ENCODE results near the gene DLGAP1.
"Not testable (repeated sequence)": the region's sequence is repeated elsewhere in the genome, so short reads cannot be mapped to it uniquely, and the experiment has no call there.

The DLGAP1 gene

GRCh38 chr18:4455113-4455811, at the start of gene DLGAP1:
TSS of gene DLGAP1 (minus strand) at chr18:4455307.
- FAIRE-seq = no peak

- FAIRE-seq = not testable (repeated sequence)
These were observed 39.7 kb upstream of the DLGAP1 start for GRCh38 chr18:4494703-4495284.

DNA sequence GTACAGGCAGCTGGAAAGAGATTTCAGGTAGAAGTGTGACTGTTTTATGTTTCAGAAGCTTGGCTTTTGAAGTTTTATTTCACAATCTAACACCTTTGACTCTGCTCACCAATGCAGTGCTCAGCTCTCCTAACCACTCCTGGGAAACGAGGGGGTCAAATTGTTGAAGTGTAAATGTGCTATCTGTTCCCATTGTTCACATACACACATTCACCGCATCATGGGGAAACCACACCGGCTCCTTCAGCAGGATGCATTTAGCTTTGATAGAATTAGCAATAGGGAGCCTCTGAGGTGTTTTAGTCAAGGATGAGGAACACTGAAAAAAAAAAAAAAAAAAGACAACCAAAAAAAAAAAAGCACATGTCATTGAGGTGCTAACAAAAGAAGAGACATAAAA, 13.4 kb upstream of the DLGAP1 start:
- no peak for FAIRE-seq

- no peak for FAIRE-seq
These were observed 482 bp downstream of the DLGAP1 start for GRCh38 chr18:4454537-4455112.

DNA sequence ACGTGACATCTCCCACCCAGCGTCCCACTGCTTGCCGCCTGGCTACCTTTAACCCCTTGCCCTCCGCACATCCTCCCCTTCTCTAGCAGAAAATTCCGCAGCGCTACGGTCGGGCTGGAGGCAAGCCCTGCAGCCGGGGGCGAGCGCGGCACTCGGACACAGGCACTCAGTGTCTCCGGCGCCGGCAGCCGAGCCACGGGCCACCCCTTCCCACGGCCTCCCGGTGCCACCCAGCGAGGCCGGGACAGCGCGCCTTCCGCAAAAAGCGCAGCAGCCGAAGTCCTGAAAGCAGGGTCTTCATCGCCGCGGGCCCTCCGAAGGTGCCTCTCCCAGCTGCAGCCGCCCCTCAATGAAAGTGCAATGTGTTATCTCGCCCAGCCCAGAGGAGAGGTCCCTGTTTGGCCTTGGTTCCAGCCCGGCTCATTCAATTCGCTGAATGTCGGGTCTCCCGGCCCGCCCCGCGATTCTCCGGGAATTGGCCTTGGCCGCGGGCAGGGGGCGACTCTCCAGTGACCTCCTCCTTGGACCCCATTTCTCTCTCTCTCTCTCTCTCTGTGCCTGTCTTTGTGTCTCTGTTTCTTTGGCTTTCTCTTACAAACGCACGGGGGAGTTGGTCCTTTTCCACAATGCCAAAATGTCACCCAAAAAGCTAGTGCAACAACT, 1.1 kb downstream of the DLGAP1 start:
- FAIRE-seq = no peak

DNA sequence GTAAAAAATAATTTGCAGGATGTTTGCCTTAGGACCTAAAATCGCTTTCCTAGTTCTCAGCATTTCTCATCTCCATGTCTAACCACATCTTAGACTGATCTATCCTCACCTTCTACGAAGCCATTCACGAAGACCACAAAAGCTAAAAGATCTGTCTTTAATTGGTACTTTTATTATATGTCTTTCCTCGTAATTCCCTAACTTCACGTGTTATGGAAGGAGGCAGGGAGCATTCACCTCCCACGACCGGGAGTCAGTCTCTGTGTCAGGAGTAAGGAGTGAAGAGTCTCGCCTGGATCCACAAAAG, 1.6 kb downstream of the DLGAP1 start:
- no peak for FAIRE-seq

GRCh38 chr18:4450065-4450658, 4.9 kb downstream of the DLGAP1 start:
- no peak for FAIRE-seq

DNA sequence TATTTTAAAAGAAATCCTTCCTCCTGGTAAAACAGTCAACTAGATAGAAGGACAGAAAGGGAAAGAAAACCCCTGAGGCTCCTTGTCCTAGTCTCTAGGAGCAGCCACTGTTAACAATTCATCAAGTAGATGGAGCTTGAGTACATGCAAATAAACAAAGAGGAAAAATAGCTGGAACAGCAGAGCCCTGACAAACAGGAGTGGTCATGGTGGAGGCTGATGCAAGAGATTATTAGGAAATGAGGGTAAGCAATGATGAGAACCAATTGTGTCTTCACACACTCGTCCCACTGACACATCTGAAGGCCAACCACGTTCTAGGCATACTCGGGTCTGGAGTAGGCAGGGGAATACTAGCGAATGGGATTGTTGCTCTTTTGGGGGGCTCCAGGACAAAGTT, 9.2 kb downstream of the DLGAP1 start:
- no peak for FAIRE-seq

- no peak for FAIRE-seq
These were observed 10.8 kb downstream of the DLGAP1 start for GRCh38 chr18:4444306-4444705.

DNA sequence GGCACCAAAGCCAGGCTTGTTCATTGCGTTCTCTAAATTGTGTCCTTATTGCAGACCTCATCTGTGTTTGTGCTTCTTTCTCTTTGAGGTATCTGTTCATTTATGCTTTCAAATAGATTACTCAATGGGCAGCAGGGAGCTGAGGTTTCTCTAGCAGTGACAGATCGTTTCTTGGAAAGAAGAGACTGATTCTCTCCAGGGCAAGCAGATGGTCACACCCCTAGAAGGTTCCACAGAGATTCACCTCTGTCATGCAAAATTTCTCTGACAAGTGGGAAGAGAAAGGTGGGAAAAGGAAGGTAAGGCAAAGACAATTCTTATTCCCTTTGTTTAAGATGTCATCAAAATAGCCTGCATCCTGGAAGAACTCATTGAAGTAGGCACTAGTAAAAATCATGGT, 14.0 kb downstream of the DLGAP1 start:
- FAIRE-seq = no peak

DNA sequence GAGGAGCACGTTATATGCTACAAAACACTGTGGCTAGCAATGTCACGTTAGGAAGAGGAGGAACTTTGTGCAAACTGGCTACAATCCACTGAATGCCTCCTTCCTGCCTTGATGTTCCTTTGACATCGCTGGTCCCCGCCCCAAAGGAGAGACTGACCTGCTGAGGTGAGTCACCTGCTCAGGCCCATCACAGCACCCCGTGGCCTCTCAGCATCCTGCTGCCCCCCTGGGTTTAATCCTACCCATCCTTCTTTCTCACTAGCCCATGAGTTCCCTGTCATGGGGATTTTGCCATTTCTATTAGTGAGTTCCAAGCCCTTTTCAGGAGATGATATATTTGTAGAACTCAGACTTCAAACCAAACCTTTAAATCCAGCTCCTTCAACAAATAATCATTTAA, 16.2 kb downstream of the DLGAP1 start:
- FAIRE-seq = no peak

DNA sequence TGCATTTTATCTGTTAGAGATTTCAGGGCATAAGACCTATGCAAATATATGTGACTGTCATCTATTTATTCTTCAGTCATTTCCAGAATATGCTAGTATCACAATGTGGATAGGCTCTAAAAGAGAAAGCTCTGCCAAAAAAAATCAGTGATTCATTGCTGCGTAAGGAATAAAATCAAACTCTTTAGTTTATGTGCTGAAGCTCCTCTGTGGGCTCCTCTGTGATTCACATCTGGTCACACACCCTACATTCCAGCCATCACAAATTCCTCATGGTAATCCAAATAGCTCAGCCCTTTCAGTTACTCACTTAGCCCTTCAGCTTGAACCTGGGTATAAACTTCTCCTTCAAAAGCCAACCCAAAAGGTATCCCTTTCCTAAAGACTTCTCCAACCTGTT, 21.4 kb downstream of the DLGAP1 start:
- FAIRE-seq = no peak

DNA sequence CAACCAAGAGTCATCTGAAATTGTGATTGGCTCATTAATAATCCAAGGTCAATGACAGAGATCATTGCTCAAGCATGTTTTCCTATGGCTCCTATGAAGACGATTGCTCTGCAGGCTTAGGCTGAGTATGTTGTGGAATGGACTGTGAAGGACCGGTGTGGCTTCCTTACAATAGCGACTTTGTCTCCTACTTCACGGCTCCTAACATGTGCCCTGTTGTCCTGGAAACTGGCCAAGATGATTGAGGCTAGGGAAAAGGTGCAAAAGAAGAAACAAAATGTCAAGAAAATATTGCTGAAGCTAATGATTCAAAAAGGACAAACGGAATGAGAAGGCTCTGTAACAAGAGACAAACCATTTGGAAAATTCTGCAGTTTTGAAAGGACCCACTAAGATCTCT, 24.3 kb downstream of the DLGAP1 start:
- FAIRE-seq = no peak

GRCh38 chr18:4417714-4418113, 37.4 kb downstream of the DLGAP1 start:
- no peak for FAIRE-seq

DNA sequence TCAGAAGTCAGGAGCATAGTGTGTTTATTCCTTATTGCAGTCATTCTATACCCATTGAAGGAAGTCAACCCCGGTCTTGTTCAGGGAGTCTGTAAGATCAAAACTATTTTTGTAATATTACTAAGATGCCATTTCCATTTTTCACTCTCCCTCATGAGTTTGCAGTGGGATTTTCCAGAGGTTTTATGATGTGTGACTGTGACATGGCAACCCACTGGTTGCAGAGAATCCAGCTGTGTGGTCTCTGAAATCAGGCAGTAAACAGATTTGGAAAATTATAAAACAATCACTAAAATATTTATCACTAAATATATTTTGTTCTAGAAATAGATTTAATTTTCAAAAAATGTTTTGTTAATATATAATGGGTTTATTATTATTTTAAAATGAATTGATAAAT, 38.1 kb downstream of the DLGAP1 start:
- FAIRE-seq = peak; percentile 78

DNA sequence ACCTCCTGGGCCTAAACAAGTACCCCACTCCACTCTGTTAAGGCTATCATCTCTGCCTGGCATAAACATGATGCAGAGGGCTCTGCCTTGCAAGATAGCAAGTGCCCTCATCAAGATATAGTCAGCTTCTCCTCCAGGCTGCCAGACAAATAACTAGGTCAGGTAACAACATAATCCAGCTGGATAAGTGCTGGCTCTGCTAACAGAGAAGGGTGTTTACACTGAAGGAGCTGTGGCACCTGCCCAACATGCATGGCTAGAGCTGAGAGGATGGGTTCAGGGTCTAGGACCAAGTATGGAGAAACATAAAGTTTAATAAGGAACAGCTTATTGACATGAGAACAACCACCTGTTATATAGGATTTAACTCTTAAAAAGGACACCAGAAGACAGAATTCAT, 42.8 kb downstream of the DLGAP1 start:
- FAIRE-seq = no peak

- no peak for FAIRE-seq
These were observed 48.3 kb downstream of the DLGAP1 start for GRCh38 chr18:4406856-4407255.

GRCh38 chr18:4405965-4406364, 49.1 kb downstream of the DLGAP1 start:
- FAIRE-seq = no peak

DNA sequence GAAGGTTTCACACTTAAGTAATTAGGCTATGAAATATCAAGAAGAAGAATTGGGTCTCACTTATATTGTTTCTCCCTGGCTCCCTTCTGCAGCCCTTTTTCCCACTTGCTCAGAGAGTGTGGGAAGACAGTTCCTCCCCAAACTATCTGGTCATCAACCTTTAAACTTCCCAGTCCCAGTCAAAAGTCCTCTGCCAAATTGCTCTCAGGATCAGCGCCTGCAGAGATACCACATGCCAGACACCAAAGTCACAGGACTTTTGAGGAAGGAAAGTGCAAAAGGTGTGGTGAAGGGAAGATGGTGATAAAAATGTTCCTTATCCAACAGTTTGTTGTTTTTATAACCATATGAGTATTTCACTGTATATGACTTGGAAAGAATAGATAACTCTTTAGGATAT, 51.3 kb downstream of the DLGAP1 start:
- no peak for FAIRE-seq

DNA sequence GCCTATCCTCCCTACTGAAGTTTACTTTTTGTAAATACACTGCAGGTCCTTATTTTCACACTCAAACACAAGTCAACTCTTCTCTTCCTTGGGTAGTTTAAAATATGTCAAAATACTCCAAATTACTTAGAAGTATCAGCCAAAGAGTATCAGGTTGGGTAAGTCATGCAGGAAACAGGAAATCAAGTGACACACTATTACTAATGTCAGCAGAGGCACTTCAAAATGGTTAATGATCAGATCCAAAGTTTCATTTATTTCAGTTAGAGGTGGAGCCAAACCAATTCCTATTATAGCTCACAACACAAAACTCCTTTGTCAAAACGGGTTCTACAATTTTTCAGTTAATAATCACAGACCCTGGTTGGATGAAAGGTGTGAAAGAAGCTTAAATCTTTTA, 54.2 kb downstream of the DLGAP1 start:
- no peak for FAIRE-seq

- FAIRE-seq = no peak
These were observed 55.2 kb downstream of the DLGAP1 start for GRCh38 chr18:4399929-4400328.

- no peak for FAIRE-seq
These were observed 60.4 kb downstream of the DLGAP1 start for GRCh38 chr18:4394700-4395099.

GRCh38 chr18:4391859-4392258, 63.2 kb downstream of the DLGAP1 start:
- no peak for FAIRE-seq

GRCh38 chr18:4385876-4386275, 69.2 kb downstream of the DLGAP1 start:
- no peak for FAIRE-seq
